HepG2 (cell line): Measurements from ENCODE around the gene C1QL4. TPM values are rescaled to one million over a fixed set of nuclear protein-coding genes. Genes with fewer than 3 reads are reported as not detected.
A peak's percentile ranks its signal among the peaks of the same experiment; 100 is the strongest.

Experiments
- ATF7 ChIP-seq, 2 experiments: fragments of 450-650 bp in 1 of 2; sonication (generic) in 1 of 2; formaldehyde crosslinking in 1 of 2; IDR thresholded peaks; 2 replicates each; pipeline versions ENCODE4 v1.4.0 to v1.6.1; 2016 to 2020; ENCODE audit warnings: antibody characterized with exemption in 1 of 2, mild to moderate bottlenecking in 1 of 2, missing genetic modification reagents in 1 of 2
- CHD2 ChIP-seq: IDR thresholded peaks from 2 replicates; pipeline ENCODE4 v1.6.1; 2011; ENCODE audit warnings: low read depth, low read length, improper control_type of control experiment
- ELF1 ChIP-seq: sonication (generic); formaldehyde crosslinking; IDR thresholded peaks from 2 replicates; pipeline ENCODE4 v1.4.0; 2020; ENCODE audit warnings: missing genetic modification reagents
- HINFP ChIP-seq: sonication (generic); formaldehyde crosslinking; IDR thresholded peaks from 2 replicates; pipeline ENCODE4 v1.4.0; 2020; ENCODE audit warnings: low read depth, mild to moderate bottlenecking, missing genetic modification reagents
- HOXD1 ChIP-seq: sonication (generic); formaldehyde crosslinking; IDR thresholded peaks from 2 replicates; pipeline ENCODE4 v1.5.0; 2020; ENCODE audit warnings: missing genetic modification reagents
- KLF11 ChIP-seq: IDR thresholded peaks from 2 replicates; pipeline ENCODE4 v1.6.1; 2016; ENCODE audit warnings: missing compliant biosample characterization
- KMT2A ChIP-seq: sonication (generic); formaldehyde crosslinking; IDR thresholded peaks from 2 replicates; pipeline ENCODE4 v1.4.0; 2020; ENCODE audit warnings: missing genetic modification reagents
- MAZ ChIP-seq, 2 experiments: sonication (generic) in 1 of 2; formaldehyde crosslinking in 1 of 2; IDR thresholded peaks; 2 replicates each; pipeline versions ENCODE4 v1.5.0 to v1.6.1; 2012 to 2020; ENCODE audit warnings: low read depth in 2 of 2, mild to moderate bottlenecking in 2 of 2, borderline replicate concordance in 1 of 2, improper control_type of control experiment in 1 of 2, low read length in 1 of 2, missing genetic modification reagents in 1 of 2, moderate library complexity in 1 of 2
- MXD4 ChIP-seq: IDR thresholded peaks from 2 replicates; pipeline ENCODE4 v1.6.1; 2016; ENCODE audit warnings: mild to moderate bottlenecking, missing biosample characterization, missing genetic modification reagents
- MYPOP ChIP-seq: sonication (generic); formaldehyde crosslinking; IDR thresholded peaks from 2 replicates; pipeline ENCODE4 v1.8.1; 2023; ENCODE audit warnings: mild to moderate bottlenecking, moderate library complexity, missing genetic modification reagents
- NBN ChIP-seq: fragments of 450-650 bp; conservative IDR thresholded peaks from 2 replicates; pipeline ENCODE4 v1.6.1; 2017
- POLR2AphosphoS5 ChIP-seq: IDR thresholded peaks from 2 replicates; pipeline ENCODE4 v1.6.1; 2012; ENCODE audit warnings: low read depth, low read length
- RAD21 ChIP-seq: fragments of 450-650 bp; formaldehyde crosslinking; IDR thresholded peaks from 2 replicates; pipeline ENCODE4 v1.5.0; 2020; ENCODE audit warnings: mild to moderate bottlenecking
- SPEN ChIP-seq: sonication (generic); formaldehyde crosslinking; IDR thresholded peaks from 2 replicates; pipeline ENCODE4 v1.5.1; 2020; ENCODE audit warnings: low read depth, mild to moderate bottlenecking, missing genetic modification reagents
- TFAP4 ChIP-seq: sonication (generic); IDR thresholded peaks from 2 replicates; pipeline ENCODE4 v1.6.1; 2016; ENCODE audit warnings: low read depth, borderline replicate concordance
- TGIF2 ChIP-seq: IDR thresholded peaks from 2 replicates; pipeline ENCODE4 v1.6.1; 2016; ENCODE audit warnings: control low read depth, missing compliant biosample characterization
- TOE1 ChIP-seq: sonication (generic); formaldehyde crosslinking; IDR thresholded peaks from 2 replicates; pipeline ENCODE4 v1.4.0; 2020; ENCODE audit warnings: mild to moderate bottlenecking, missing genetic modification reagents
- XBP1 ChIP-seq: sonication (generic); formaldehyde crosslinking; IDR thresholded peaks from 2 replicates; pipeline ENCODE4 v1.5.0; 2020; ENCODE audit warnings: missing genetic modification reagents
- ZFP36L1 ChIP-seq: sonication (generic); formaldehyde crosslinking; IDR thresholded peaks from 2 replicates; pipeline ENCODE4 v1.8.0; 2022; ENCODE audit warnings: mild to moderate bottlenecking, missing genetic modification reagents, moderate library complexity
- ZNF136 ChIP-seq: sonication (generic); formaldehyde crosslinking; IDR thresholded peaks from 2 replicates; pipeline ENCODE4 v1.8.1; 2022; ENCODE audit warnings: low read depth, mild to moderate bottlenecking, moderate library complexity, missing genetic modification reagents
- ZNF251 ChIP-seq: sonication (generic); formaldehyde crosslinking; IDR thresholded peaks from 2 replicates; pipeline ENCODE4 v1.9.0; 2021; ENCODE audit warnings: mild to moderate bottlenecking, missing genetic modification reagents
- ZNF350 ChIP-seq: sonication (generic); formaldehyde crosslinking; IDR thresholded peaks from 2 replicates; pipeline ENCODE4 v1.4.0; 2020; ENCODE audit warnings: mild to moderate bottlenecking, low read depth, missing genetic modification reagents, borderline replicate concordance
- ZNF746 ChIP-seq: sonication (generic); formaldehyde crosslinking; IDR thresholded peaks from 2 replicates; pipeline ENCODE4 v1.8.0; 2022; ENCODE audit warnings: mild to moderate bottlenecking, missing genetic modification reagents
- ZNF883 ChIP-seq: sonication (generic); formaldehyde crosslinking; IDR thresholded peaks from 2 replicates; pipeline ENCODE4 v1.5.1; 2020; ENCODE audit warnings: mild to moderate bottlenecking, missing genetic modification reagents; ENCODE audit errors: not compliant biosample characterization
- ZSCAN20 ChIP-seq: sonication (generic); formaldehyde crosslinking; IDR thresholded peaks from 2 replicates; pipeline ENCODE4 v1.4.0; 2020; ENCODE audit warnings: missing genetic modification reagents, mild to moderate bottlenecking, borderline replicate concordance
- polyA plus RNA-seq, 8 experiments: library from polyadenylated mRNA; depleted of rRNA in 3 of 8; stranded (reverse) in 7 of 8; unstranded in 1 of 8; fragments of >200 nt; fragmentation: Illumina TruSeq in 4 of 8; extraction: Trizol in 4 of 8; gene quantifications; 2 replicates each; pipeline versions ENCODE4 v1.2.1 to v1.2.3, GENCODE V29; 2011 to 2016; ENCODE audit warnings: low read depth in 4 of 8, missing spikeins in 1 of 8, mixed read lengths in 1 of 8; ENCODE audit not compliant: insufficient read depth in 1 of 8
- total RNA-seq, 5 experiments: library from RNA; depleted of rRNA; stranded (reverse); fragments of >200 nt; fragmentation: Illumina TruSeq; extraction: Trizol; gene quantifications; 2 replicates each; pipeline ENCODE4 v1.2.3, GENCODE V29; 2016; ENCODE audit warnings: low read depth in 1 of 5

C1QL4 gene
- total and polyA plus RNA-seq, 2 of the 13 experiments (the other 11 are each of a cell fraction or from before 2014, with no cell fraction given), result 0.03 TPM; not detected in 1

DNA sequence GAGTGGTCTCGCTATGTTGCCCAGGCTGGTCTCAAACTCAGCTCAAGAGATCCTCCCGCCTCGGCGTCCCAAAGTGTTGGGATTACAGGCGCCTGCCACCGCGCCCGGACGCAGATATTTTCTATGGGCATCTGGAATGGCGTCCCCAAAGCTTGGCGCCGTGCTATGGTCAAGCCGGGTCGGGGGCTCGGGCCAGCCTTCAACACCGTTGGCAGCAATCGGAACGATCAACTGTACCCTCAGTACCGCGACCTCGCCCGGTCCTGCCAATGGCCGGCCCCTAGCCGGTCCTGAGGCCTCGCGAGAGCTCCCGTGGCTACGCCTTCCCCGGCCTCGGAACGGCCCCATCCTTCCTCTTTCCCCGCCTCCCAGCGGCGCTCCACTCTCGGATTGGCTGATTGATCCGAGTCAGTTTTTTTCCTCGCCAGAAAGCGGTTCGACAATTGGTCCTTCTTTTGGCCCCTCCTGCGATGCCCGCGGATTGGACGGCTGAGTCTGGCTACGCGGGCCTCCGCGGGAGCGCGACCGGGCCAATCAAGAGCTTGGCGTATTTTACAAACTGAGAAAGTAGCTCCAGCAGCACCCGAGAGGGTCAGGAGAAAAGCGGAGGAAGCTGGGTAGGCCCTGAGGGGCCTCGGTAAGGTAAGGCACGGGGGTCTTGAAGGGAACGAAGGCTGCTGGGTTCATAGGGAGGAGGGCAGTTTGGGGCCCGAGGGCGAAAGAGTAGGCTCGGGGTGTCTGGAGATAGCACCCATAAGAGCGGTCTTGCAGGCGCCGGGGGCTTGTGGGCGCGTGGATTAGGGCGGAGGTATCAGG is 14.1 kb downstream of the C1QL4 start, which contains the start of gene TROAP (continued):
- TF ChIP-seq MXD4 (CRISPR knock-in tag) (peak; percentile 57; the same call in 1 of the 2 replicates), KLF11 (no peak), ZNF883 (no peak), KMT2A (CRISPR knock-in tag) (peak; percentile 78; the same call in 1 of the 2 replicates), RAD21 (CRISPR knock-in tag) (no peak), CHD2 (peak; percentile 91), SPEN (CRISPR knock-in tag) (peak; percentile 77), ELF1 (CRISPR knock-in tag) (peak; percentile 76), HINFP (CRISPR knock-in tag) (no peak), ZFP36L1 (CRISPR knock-in tag) (0 out of 2 replicates have a peak, but pooled peaks have one; percentile 49), TFAP4 (no peak), ZNF251 (no peak), NBN (no peak), ZNF350 (no peak), ATF7 (IDR thresholded peaks at IDR 0.05) (no peak), ATF7 (CRISPR knock-in tag; IDR thresholded peaks at IDR 0.05) (no peak), HOXD1 (CRISPR knock-in tag) (no peak), TGIF2 (CRISPR knock-in tag) (peak; percentile 90), ZNF746 (CRISPR knock-in tag) (no peak), POLR2AphosphoS5 (peak; percentile 79), ZNF136 (CRISPR knock-in tag) (0 out of 2 replicates have a peak, but pooled peaks have one; percentile 54), MYPOP (CRISPR knock-in tag) (peak; percentile 77; the same call in 1 of the 2 replicates), ZSCAN20 (0 out of 2 replicates have a peak, but pooled peaks have one; percentile 44), MAZ (IDR thresholded peaks at IDR 0.05; ENCODE audit: borderline replicate concordance, low read depth, low read length) (0 out of 2 replicates have a peak, but pooled peaks have one; percentile 59), MAZ (CRISPR knock-in tag; IDR thresholded peaks at IDR 0.05; ENCODE audit: low read depth) (peak; percentile 49; the same call in 1 of the 2 replicates), XBP1 (no peak), TOE1 (CRISPR knock-in tag) (no peak)
